Measurements from ENCODE around the gene HEXIM2. TPM values are rescaled to one million over a fixed set of nuclear protein-coding genes. Genes with fewer than 3 reads are reported as not detected.

Gene HEXIM2
- total RNA-seq, 1 donor from 2014 or later, result 11.5 TPM

DNA sequence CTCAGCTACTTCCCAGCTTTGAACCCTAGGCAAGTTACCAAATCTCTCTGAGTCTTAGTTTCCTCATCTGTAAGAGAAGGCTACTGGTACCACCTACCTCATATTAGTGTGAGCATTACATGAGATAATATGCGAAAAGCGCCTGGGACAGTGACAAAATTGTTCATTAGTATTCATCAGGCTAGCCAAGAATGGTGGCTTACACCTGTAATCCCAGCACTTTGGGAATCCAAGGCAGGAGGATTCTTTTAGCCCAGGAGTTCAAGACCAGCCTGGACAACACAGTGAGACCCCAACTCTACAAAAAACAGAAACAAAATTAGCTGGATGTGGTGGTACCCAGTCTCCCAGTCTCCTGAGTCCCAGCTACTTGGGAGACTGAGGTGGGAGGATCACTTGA, 32.7 kb upstream of the HEXIM2 start:
- no peaks in the 10 kb centered on the region for H3K9me3 Mint-ChIP-seq
- no peak for DNase-seq (ENCODE audit: extremely low spot score, unreplicated experiment)
- H3K4me3 Mint-ChIP-seq, result no peak overlapping the region
- no peaks in the 10 kb centered on the region for H3K27me3 Mint-ChIP-seq
- H3K36me3 Mint-ChIP-seq, result no peaks in the 10 kb centered on the region
- no peak for TF ChIP-seq CTCF (conservative IDR thresholded peaks at IDR 0.05)
- peaks cover 22% of the 10 kb centered on the region for H3K4me1 Mint-ChIP-seq (ENCODE audit: unreplicated experiment)
- H3K27ac Mint-ChIP-seq, result no peak overlapping the region

GRCh38 chr17:45129426-45129939, 32.2 kb upstream of the HEXIM2 start:
- H3K9me3 Mint-ChIP-seq, result no peaks in the 10 kb centered on the region
- H3K4me1 Mint-ChIP-seq (ENCODE audit: unreplicated experiment), result peaks cover 21% of the 10 kb centered on the region
- H3K36me3 Mint-ChIP-seq, result no peaks in the 10 kb centered on the region
- no peaks in the 10 kb centered on the region for H3K27me3 Mint-ChIP-seq
- DNase-seq (ENCODE audit: extremely low spot score, unreplicated experiment), result no peak
- peak overlapping the region; percentile 62 for H3K27ac Mint-ChIP-seq
- peak overlapping the region; percentile 79 for H3K4me3 Mint-ChIP-seq
- TF ChIP-seq CTCF (conservative IDR thresholded peaks at IDR 0.05), result no peak

GRCh38 chr17:45129940-45130680, 31.6 kb upstream of the HEXIM2 start:
- peak overlapping the region; percentile 79 for H3K4me3 Mint-ChIP-seq
- H3K9me3 Mint-ChIP-seq, result no peaks in the 10 kb centered on the region
- H3K27me3 Mint-ChIP-seq, result no peaks in the 10 kb centered on the region
- H3K36me3 Mint-ChIP-seq, result peaks cover under 1% of the 10 kb centered on the region
- DNase-seq (ENCODE audit: extremely low spot score, unreplicated experiment), result no peak
- no peak for TF ChIP-seq CTCF (conservative IDR thresholded peaks at IDR 0.05)
- H3K4me1 Mint-ChIP-seq (ENCODE audit: unreplicated experiment), result peaks cover 20% of the 10 kb centered on the region
- H3K27ac Mint-ChIP-seq, result peak overlapping the region; percentile 62

GRCh38 chr17:45130681-45131615, 30.7 kb upstream of the HEXIM2 start:
- Mint-ChIP-seq H3K36me3 (peaks cover 3% of the 10 kb centered on the region), H3K4me1 (ENCODE audit: unreplicated experiment) (peaks cover 23% of the 10 kb centered on the region), H3K4me3 (peak overlapping the region; percentile 79), H3K27ac (peak overlapping the region; percentile 74), H3K27me3 (no peaks in the 10 kb centered on the region), H3K9me3 (no peaks in the 10 kb centered on the region)
- no peak for DNase-seq (ENCODE audit: extremely low spot score, unreplicated experiment)
- no peak for TF ChIP-seq CTCF (conservative IDR thresholded peaks at IDR 0.05)

GRCh38 chr17:45131616-45132319, 29.9 kb upstream of the HEXIM2 start:
- H3K36me3 Mint-ChIP-seq, result peaks cover 3% of the 10 kb centered on the region
- H3K4me3 Mint-ChIP-seq, result peak overlapping the region; percentile 79
- no peaks in the 10 kb centered on the region for H3K27me3 Mint-ChIP-seq
- H3K27ac Mint-ChIP-seq, result peak overlapping the region; percentile 74
- peaks cover 23% of the 10 kb centered on the region for H3K4me1 Mint-ChIP-seq (ENCODE audit: unreplicated experiment)
- peak; percentile 100 for TF ChIP-seq CTCF (conservative IDR thresholded peaks at IDR 0.05)
- DNase-seq (ENCODE audit: extremely low spot score, unreplicated experiment), result peak; percentile 86
- no peaks in the 10 kb centered on the region for H3K9me3 Mint-ChIP-seq
